HG03342 (cell line): ENCODE measurements around the gene CCDC138.

ENCODE experiments used
- ATAC-seq: cut with Tn5 transposase; IDR thresholded peaks from one replicate; pipeline ENCODE4 v1.9.1; 2021; ENCODE audit warnings: mild to moderate bottlenecking, moderate library complexity; ENCODE audit not compliant: unreplicated experiment

CCDC138 gene

DNA sequence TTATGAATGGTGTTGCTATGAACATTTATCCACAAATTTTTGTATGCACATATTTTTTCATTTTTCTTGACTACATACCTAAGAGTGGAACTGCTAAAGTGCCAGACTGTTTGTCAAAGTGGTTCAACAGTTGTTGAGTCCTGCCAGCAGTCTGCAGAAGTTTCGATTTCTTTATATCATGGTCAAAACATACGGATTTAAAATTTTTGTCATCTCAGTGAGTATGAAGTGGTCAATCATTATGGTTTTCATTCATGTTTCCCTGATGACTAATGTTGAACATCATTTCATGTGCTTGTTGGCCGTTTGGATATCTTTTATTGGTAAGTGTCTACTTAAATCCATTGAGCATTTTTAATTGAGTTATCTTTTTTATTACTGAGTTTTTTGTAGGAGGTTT, 39.2 kb downstream of the CCDC138 start:
- no peak for ATAC-seq

DNA sequence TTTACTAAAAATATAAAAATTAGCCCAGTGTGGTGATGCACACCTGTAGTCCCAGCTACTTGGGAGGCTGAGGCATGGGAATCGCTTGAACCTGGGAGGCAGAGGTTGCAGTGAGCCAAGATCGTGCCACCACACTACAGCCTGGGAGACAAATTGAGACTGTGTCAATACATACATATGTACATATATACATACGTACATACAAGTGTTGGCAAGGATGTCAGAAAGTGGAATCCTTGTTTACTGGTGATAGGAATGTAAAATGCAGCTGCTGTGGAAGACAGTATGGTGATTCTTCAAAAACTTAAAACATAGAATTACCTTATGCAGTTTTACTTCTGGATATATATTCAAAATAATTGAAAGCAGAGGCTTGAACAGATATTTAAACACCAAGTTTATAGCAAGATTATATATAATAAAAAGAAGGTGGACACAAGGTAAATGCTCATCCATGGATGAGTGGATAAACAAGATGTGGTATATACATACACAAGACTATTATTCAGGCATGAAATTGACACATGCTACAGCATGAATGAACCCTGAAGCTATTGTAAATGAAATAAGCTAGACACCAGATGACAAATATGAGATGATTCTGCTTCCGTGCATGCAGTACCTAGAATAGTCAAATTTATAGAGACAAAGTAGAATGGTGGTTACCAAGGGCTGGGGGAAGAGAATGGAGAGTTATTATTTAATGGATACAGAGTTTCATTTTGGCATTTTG, 43.2 kb downstream of the CCDC138 start:
- ATAC-seq = no peak

DNA sequence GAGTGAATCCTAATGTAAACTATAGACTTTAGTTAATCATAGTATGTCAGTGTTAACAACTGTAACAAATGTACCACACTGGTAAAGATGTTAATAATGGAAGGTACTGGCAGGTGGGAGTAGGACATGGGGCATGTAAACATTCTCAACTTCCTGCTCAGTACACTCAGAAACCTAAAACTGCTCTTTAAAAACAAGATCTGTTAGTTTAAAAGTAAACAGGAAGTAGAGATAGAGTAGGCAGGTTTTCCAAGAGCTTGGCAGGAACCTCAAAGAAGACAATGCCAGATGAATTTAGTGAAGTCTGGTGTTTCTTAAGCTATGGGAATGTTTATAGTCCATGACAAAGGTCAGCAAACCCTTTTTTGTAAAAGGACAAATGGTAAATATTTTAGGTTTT, 46.6 kb downstream of the CCDC138 start:
- ATAC-seq = no peak

DNA sequence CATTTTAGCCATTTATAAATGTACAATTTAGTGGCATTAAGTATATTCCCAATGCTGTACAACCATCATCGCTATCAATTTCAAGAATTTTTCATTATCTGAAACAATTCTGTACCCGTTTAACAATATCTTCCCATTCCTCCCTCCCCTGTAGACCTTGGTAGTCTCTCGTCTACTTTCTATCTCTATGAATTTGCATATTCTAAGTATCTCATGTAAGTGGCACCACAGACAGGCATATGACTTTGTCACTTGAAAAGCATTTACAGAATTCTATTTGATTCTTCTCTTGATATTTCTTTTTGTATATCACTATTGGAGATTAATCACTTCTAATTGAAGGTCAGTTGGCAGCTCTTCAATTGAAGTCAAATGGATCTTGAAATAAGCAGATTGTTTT, 48.0 kb downstream of the CCDC138 start:
- ATAC-seq = no peak

DNA sequence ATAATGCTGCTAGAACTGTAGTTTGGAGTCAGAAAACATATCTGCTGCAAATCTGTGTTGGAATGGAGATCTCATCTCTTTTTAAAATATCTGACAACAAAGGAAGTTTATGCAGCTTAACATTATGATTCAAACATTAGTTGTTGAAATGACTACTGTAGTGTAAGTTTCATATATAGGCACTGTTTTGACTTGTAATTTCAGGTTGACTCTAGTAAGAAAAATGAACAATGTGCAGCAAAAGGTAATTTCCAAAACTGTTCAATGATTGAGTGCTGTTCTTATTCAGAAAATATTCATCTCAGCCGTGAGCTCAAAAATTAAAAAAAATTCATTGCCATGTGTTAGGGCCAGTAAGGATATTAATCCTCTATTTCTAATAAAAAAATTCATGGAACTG, 48.5 kb downstream of the CCDC138 start:
- no peak for ATAC-seq

DNA sequence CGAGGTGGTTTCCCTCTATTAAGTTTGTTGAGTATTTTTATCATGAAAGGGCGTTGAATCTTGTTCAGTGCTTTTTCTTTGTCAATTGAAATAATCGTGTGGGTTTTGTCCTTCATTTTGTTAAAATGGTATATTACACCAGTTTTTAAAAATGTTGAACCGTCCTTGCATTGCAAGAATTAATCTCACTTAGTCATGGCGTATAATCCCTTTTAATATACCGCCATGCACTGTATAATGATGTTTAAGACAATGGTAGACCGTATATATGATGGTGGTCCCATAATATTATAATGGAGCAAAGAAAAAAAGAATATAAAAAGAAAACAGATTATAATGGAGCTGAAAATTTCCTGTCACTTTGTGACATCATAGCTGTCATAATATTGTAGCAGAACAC, 50.6 kb downstream of the CCDC138 start:
- ATAC-seq = no peak

DNA sequence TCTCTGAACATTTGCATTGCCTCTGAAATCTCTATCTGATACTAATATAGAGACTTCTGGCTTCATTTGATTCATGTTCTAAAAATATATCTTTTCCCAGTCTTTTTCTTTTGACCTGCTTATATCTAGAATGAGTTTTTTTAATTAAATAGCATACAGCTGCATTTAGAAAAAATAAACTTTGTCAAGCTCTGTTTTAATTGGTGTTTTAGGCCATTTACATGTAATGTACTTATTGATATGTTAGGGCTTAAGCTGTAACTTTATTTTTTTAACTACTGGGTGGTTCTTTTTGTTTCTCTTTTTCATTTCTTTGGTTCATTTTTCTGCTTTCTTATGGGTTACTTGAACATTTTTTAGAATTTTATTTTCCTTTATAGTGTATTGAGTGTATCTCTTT, 54.9 kb downstream of the CCDC138 start:
- no peak for ATAC-seq

DNA sequence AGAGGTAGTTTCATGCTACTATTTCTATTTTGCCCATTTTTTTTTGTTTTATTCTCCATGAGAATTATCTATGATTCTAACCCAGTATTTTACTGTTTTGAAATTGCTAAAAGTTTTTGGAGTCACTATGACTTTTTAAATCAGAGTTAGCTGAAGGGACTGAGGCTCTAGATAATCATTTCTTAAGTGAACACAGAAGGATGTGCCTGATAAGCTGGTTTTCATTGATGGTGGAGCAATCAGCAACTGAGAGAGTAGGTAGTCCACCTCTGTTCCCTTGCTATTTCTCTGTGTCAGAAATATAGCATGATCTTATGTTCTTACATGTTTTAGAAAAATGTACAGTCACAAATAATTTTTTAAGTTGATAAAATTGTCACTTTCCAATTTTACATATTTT, 59.4 kb downstream of the CCDC138 start:
- no peak for ATAC-seq

DNA sequence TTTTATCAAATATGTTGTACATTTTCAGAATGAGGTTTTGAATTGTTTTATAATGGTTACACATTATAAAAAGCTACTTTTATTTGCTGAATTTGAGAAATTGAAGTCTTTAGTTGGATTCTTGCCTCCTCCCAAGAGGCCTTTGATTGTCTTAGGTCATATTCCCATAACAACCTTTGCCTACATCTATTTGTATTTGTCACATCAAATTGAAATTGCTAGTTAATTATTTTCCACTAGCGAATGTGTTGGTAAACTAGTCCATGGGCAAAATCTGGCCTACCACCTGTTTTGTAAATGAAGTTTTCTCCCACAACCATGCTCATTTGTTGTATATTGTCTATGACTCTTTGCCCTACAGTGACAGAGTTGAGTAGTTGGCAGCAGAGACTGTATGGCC, 60.4 kb downstream of the CCDC138 start:
- no peak for ATAC-seq

DNA sequence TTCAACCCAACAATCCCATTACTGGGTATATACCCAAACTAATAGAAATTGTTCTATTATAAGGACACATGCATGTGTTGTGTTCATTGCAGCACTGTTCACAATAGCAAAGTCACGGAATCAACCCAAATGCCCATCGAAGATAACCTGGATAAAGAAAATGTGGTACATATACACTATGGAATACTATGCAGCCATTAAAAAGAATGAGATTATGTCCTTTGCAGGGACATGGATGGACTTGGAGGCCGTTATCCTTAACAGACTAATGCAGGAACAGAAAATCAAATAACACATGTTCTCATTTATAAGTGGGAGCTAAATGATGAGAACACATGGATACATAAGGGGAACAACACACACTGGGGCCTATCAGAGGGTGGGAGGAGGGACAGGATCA, 65.8 kb downstream of the CCDC138 start:
- no peak for ATAC-seq

DNA sequence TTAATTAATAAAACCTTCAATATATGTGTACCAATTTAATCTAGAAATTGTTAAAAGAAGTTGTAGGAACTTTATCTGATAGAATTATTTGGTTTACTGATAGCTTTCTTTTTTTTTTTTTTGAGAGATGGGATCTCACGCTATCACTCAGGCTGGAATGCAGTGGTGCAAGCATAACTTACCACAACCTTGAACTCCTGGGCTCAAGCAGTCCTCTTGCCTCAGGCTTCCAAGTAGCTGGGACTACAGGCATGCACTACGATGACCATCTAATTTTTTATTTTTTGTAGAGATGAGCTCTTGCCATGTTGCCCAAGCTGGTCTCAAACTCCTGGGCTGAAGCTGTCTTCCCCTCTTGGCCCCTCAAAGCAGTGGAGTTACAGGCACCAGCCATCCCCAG, 66.8 kb downstream of the CCDC138 start:
- ATAC-seq = no peak

DNA sequence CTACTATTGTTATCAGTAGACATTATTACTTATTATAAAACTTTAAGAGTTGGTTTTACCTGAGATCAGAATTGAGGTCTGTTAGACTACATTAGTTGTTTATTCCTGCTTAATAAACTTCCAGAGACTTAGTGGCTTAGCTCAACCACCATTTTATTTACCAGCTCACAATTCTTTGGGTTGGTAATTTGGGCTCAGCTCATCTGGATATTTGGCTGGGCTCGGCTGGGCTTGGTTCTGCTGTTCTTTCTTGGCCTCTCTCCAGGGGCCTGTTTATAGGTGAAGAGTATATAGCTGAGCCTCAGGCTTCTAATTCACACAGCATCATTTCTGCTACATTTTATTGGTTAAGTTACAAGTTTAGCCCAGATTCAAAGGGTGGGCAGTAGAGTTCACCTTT, 67.9 kb downstream of the CCDC138 start:
- ATAC-seq = no peak

DNA sequence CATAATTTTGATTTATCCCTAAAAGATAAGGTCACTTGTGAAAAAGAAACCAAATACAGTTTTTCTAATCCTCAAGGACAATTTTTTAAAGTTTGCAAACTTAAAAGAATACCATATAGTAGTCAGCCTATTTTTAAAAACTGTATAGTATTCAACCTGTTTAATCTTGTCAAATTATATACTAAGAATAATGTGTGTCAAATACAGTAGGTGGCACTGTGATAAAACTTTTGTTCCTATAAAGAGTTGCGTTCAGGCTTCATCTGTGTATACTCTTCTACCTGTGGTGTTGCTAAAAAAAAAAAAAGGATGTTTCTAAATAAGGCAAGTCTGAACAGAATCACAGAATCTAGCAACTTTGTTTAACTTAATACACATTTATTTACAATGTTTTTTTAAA, 68.6 kb downstream of the CCDC138 start:
- no peak for ATAC-seq

DNA sequence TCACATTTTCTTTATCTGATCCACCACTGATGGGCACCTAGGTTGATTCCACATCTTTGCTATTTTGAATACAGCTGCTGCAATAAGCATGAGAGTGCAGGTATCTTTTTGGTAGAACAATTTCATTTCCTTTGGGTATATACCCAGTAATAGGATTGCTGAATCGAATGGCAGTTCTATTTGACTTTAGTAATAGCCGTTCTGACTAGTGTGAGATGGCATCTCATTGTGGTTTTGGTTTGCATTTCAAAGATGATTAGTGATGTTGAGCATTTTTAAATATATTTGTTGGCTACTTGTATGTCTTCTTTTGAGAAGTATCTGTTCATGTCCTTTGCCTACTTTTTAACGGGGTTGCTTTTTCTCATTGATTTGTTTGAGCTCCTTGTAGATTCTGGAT, 72.3 kb downstream of the CCDC138 start:
- ATAC-seq = no peak

DNA sequence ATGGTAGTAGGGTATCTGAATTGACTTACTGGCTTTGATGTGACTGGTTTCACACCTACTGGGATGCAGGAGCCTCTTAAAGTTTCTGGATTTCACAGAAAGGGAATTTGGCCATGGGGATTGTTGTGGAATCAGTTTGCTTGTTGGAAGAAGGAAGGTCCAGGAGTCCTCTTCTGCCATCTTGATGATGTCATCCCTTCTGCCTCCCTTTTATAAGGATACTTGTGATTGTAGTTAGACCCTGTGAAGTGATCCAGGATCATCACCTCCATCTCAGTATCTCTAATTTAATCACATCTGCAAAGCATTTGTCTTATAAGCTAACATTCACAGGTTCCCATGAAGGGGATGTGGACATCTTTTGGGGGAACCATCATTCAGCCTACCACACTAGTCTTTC, 79.5 kb downstream of the CCDC138 start:
- ATAC-seq = no peak

DNA sequence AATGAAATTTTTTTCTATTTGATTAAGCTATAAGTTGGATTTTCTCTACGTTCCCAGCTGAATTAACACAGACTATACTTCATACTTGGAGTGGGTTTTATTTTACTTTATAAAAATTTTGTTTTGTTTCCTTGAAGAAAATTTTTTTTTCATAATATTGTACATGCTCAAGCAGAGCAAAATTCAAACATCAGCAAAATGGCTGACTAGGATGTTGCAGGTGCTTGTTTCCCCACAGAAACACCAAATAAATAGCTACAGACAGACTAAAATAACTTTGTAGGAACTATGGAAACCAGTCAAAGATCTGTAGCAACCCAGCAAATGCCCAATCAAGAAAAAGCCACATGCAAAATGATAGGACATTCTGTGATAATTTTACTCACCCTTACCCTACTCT, 82.3 kb downstream of the CCDC138 start:
- ATAC-seq = no peak

DNA sequence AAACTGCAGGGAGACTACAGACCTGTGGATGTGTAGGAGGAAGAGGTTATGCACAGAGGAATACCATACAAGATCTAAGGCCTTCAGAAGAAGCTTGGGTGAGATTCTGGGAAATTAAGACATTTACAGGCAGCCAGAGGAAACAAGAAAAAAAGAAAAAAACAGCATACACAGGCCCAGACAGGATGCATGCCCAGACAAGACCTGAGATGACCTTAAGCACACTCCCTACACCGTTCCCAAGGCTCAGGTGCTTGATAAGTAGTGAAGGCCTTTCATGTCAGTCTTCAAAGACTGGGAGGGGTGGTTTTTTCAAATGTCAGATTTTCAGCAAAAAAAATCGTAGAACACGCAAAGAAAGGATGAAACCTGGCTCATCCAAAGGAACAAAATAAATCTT, 83.0 kb downstream of the CCDC138 start:
- ATAC-seq = no peak

DNA sequence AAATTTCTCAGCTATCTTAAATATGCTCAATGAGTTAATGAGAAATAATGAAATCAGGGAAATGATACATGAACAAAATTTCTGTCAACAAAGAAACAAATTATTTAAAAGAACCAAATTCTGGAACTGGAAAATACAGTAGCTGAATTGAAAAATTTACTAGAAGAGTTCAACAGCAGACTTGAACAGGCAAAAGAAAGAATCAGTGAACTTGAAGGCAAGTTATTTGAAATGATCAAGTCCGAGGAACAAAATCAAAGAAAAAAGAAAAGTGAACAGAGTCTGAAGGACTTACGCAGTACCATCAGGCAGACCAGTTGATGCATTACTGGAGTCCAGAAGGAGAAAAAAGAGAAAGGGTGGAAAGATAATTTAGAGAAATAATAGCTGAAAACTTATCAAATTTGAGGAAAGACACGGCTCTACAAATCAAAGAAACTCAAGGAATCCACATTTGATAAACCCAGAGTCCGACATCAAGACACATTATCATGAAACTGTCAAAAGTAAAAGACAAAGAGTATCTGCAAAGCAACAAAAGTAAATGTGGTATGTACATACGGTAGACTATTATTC, 83.6 kb downstream of the CCDC138 start:
- ATAC-seq = no peak

DNA sequence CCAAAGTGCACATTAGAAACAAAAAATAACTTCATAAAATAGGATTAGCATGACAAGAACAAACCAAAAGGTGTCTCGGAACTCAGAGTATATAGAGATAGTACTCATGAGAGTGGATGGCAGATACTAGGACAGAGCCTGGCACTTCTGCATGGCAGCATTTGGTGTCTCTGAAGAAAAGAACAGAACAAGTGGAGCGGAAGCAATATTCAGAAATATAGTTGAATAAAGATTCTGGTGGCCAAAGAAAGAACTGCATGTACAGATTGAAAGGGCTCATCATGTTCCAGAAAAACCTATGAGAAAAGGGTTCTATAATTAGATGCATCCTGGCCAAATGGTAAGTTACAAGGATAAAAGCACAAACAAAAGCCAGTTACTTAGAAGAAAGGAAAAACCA, 90.9 kb downstream of the CCDC138 start:
- no peak for ATAC-seq

DNA sequence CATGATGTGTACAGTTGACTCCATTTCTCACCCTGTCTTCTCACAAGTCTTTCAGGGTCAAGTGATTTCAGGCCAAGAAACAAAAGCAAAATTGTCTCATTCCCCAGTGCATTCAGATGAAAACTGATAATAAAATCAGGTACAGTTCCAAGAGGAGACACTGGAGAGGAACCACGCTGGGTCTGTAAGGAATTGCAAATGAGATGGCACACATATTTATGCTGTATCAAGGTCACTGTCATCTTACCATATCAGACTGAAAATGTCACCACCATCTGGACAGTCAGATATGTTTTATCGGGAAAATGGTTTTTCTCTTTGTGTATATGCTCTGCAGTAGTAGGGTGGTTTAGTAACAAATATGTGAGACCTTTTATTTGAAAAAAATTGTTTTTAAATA, 91.7 kb downstream of the CCDC138 start:
- no peak for ATAC-seq

DNA sequence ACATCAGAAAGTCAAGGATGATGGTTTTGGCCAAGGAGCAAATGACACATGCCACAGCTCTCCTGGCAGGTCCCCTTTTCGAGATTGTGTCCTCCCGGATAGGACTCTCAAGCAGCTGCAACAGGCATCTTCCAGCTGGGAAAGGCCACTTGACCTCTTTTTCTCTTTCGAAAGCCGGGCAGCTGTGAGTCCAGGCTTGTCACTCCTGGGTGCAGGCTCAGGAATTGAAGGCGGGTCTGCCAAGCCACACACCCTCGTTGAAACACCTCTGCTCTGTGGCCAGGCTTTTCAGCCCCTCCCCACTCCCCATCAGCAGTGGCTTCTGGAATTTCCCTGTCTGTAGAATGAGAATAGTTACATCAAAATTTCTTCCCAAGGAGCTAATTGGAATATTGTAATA, 98.0 kb downstream of the CCDC138 start:
- ATAC-seq = no peak

DNA sequence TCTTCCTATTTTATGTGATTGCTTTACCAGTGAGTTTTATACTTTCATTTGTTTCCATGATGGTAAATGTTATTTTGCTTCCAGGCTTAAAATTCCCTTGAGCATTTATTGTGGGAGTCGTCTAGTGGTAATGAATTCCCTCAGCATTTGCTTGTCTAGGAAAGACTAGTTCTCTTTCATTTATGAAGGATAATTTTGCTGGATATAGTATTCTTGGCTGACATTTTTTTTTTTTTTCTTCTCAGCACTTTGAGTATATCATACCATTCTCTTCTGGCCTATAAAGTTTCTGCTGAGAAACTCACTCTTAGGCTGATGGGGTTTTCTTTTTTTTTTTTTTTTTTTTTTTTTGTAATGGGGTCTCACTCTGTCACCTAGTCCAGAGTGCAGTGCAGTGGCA, 103.3 kb downstream of the CCDC138 start:
- ATAC-seq = no peak

DNA sequence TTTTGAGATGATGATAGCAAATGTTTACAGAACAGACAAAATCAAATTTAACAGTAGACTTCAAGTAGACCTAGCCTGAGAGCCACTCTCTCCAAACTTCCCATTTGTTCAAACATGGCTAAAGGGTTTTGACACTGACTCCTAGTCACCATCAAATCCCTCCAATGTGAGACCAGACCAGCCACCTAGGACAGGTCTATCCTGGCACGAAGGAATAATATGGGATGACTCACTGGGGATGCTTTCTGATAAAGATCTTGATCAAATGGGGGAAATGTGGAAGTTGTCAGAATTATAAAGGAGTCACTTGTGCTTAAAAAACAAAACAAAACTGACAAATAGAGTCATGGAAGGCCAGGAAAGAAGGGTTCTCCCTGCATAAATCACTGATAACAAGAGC, 106.7 kb downstream of the CCDC138 start:
- ATAC-seq = no peak
